GM18868 (cell line): Measurements from ENCODE around the gene PTPRN2.

Experiments
- ATAC-seq: cut with Tn5 transposase; IDR thresholded peaks from one replicate; pipeline ENCODE4 v1.9.1; 2021; ENCODE audit warnings: mild to moderate bottlenecking, moderate library complexity; ENCODE audit not compliant: unreplicated experiment

The PTPRN2 gene

GRCh38 chr7:157722137-157723060 lies 865.2 kb downstream of the PTPRN2 start:
- no peak for ATAC-seq

DNA sequence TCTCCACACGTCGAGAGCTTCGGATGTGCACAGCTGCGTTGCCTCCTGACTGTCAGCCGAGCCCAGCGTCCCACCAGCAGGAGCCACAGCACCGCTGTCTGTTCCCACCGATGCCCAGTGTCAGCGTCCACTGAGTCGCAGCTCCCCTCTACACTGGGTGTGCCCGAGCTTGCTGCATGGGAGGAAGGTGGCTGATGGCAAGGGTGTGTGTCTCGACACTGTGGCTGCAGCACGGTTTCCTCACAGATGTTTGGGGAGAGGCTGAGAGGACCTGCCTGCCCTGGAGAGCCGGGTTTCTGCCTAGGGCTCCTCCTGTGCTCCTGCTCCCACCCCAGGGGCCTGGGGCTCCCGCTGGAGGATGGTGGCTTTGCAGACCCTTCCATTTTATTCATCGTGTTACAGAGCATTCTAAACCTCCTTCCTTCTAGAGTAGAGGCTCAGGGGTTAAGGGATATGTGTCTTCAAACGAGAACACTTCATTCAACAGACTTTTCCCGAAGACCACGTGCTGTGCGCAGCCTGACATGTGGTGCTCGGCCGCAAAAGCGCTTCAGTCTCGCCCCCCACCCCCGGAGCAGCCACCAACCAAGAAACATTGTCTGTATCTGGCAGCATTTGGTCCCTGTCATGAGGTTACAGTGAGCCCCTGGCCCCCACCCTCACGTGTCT lies 866.0 kb downstream of the PTPRN2 start:
- no peak for ATAC-seq

- no peak for ATAC-seq
Observed at GRCh38 chr7:157719705-157720655, 867.6 kb downstream of the PTPRN2 start.

DNA sequence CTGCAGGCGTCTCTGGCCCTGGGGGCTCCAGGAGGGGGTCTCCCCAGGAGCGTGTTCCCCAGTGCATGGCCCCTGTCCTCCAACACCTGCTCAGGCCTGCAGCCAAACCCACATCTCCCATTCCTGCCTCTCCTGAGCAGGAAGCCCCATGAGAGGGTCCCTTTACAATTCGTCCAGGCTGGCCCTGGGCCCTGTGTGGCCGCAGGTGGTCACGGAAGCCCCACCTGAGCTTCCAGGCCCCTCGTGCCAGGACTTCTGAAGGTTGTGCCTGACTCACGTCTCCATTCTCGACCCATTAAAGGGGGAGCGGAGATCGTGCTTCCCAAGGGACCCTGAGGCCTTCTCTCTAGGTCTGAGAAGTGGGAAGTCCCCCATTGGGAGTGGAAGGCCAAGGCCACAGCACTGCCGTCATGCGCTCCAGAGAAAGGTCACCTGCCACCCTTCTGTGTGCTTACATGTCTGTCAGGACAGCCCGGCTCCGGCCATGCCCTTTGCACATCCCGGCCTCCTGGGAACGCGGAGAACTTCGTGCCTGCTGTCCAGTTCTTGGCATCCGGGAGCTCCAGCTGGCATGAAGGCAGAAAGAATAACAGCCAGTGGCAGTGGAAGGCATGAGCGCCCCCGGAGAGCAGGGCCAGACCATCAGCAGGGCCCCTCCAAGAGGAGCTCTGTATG lies 868.5 kb downstream of the PTPRN2 start:
- ATAC-seq: no peak

- no peak for ATAC-seq
Observed at GRCh38 chr7:157718303-157719007, 869.2 kb downstream of the PTPRN2 start.

DNA sequence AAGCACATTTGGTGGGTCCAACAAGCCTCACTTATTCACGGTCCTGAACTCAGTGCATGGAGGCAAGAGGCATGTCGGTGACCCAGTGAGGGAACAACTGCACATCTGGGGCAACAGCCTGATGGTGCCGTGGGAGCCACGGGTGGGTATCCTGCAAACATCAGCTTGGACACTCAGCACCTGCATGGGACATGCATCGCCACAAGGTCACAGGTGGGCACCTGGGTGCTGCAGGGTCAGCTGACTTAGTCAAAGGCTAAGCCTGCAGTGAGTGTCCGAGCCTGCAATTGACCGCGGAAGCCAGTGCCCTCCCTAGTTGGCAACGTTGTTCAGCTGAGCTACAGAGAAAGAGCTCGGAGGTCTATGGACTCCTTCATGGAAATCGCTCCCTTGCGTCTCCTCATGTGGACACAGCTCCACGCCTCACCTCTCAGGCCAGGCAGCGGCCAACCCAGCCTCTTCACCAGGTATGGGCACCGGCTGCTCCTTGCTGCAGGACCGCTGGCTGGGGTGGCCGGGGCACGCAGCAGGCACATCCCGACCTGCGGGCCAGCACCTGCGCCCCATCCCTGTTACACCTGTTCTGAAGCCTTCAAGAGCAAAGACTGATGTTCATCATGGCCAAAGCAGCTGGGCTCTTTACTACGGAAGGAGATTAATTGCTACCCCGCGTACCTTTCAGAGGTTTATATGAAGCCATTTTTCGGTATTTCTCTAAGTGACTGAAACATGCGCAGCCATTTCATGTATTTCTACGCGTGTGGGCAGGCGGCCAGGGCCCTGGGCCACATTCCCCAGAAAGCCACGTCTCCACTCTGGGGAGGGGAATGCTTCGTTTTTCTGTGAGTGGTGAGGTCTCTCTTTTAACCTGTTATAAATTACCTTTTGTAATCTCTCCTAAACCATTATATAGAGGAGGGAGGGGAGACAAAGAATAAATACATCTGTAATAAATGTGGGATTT lies 870.1 kb downstream of the PTPRN2 start:
- ATAC-seq: no peak

- no peak for ATAC-seq
Observed at GRCh38 chr7:157715938-157716280, 871.7 kb downstream of the PTPRN2 start.

DNA sequence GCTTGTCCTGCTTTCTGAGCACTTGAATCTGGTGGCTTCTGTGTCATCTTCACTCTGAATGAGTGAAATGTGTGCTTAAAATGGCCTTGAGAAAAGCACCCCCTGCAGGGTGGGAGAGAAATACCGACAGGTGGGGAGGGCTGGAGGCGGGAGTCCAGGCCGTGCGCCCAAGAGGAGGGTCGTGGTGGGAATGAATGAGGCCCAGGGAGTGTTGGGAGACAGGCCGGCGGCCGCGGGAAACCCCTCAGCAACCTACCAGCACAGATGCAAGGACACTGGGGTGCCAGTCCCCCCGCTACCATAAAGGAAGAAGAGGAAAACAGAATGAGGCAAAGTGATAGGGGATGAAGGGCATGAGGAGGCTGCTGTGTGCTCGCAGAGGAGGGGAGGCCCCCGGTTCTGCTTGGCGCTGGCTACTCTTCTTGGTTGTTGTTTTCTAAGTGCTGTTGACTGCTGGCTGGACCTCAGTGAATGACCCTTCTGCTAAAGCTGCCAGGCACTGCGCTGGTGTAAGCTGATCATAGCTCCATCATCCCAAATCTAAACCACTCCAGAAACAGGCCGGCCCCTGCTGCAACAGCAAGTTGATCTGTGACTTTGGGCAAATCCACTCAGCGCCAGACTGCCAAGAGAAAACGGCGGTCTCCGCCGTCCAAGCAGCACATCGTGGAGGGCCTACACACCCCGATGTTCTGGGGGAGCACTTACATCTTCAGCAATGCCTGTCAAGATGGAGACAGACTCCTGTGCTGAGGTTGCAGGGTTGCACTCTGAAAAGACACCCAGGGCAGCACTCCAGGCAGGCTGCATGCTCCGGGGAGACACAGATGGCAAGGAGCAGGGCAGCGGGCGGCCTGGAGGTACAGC lies 872.3 kb downstream of the PTPRN2 start:
- no peak for ATAC-seq

DNA sequence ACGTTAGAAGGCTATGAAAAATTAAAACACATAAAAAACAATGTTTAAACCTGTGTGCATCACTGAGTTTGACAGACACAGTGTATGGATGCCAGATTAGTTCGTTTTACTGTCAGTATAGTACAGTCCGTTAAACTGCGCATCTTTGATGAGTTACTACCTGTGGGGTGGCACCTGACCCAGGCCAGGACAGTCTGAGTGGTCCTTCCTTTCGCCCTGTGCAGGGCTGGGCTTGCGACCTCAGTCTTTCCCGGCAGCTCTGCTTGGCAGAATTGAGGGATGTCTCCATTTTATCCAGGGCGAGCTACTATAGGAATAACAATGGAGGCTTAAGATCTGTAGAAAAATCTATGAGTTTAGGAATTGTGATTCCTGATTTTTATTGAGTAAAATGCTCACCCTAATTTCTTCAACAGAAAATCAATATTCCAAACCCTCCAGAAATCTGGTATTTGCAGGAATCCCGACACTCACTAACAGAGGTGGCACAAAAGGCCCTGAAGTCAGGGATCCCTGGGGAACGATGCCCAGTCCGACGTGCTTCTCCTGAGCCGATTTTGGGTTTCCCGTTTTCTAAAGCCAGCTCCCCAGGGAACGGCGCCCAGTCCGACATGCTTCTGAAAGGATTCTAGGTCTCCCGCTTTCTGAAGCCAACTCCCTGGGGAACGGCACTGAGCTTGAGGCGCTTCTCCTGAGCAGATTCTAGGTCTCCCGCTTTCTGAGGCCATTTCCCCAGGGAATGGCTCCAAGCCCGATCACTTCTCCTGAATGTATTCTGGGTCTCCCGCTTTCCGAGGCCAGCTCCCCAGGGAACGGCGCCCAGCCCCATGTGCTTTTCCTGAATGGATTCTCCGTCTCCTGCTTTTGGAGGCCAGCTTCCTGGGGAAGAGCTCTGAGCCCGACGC lies 873.2 kb downstream of the PTPRN2 start:
- no peak for ATAC-seq

DNA sequence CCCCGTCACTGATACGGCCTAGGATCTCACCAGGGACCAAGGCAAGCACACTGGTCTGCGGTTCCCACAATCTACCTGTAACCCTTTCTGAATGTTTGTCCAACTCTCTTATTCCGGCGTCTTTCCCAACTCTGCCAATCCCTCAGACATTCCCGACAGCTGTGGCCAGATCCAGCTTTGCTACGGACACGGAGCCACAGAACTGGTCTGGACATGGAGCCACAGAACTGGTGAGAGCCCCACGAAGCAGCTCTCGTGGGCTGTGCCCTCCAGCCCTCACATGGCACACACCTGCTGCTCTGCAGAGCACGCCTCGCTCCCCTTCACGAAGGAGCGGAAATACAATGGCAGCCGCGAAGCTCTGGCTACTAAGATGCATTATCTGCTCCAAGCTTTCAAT lies 874.0 kb downstream of the PTPRN2 start:
- no peak for ATAC-seq

- ATAC-seq: no peak
Observed at GRCh38 chr7:157712666-157713235, 874.9 kb downstream of the PTPRN2 start.

- ATAC-seq: no peak
Observed at GRCh38 chr7:157711353-157711888, 876.2 kb downstream of the PTPRN2 start.

DNA sequence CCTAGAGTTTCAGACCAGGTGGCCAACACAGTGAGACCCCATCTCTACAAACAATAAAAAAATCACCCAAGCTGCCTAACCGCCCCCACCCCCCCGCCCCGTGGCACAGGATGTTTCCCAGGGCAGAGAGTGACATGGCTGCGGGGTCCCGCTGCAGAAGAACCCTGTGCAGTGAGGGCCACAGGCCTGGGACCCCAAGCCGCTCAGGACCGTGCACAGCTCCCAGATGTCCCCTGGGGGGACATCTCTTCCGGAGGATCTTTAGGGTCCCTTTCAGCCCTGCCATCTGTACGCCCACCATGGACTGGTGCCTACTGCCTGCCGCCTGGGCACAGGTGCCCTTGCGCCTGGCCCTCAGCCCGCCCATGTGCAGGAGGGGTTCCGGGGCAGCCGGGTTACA lies 877.2 kb downstream of the PTPRN2 start:
- ATAC-seq: no peak

DNA sequence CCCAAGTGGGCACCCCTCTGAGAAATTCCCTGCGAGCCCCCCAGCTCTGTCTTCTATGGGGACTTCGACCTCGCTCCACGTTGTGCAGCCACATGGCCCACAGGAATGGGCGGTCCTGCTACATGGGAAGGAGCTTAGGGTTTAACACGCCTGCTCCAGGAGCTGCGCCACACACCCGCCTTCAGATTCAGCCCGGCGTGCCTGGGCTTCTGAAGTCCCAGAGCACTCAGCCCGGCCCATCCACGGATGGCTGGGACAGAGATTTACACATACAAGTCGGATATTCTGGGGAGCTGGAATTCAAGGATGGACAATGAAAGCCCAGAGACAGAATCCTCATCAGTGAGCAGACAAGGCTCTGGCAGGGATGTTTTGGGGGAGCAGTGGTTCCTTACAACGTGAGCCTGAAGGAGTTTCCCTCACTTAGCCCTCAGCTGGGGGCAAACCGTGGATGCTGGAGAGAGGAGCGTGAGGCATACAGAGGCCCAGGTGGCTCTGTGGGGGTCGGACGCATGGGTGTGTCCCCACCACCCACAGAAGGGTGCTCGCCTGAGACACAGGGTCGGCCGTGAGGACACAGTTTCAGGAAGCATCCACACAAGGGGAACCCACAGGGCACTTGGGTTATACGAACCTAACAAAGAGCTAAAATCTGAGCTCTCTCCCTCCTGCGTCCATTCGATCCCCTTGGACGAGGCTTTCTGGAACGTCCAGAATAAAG lies 877.9 kb downstream of the PTPRN2 start:
- no peak for ATAC-seq

DNA sequence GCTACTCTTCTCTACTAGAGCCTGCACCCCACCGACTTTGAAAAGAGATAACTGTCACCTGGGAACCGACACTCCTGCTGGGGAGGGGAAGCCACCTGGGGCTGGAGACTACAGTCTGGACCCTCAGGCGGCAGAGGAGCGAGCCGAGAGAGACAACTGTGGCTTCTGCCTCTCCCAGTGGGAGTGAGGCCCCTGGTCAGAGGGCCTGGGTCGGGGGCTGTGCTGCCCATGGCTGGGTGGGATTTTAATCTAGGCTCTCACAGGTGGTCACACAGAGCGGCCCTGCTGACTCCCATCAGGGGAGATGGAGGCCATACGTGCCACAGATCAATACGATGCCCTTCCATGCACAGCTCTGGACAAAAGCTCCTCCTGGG lies 878.7 kb downstream of the PTPRN2 start:
- ATAC-seq: no peak
